ENCODE data around the gene ZNF555.

Gene ZNF555

DNA sequence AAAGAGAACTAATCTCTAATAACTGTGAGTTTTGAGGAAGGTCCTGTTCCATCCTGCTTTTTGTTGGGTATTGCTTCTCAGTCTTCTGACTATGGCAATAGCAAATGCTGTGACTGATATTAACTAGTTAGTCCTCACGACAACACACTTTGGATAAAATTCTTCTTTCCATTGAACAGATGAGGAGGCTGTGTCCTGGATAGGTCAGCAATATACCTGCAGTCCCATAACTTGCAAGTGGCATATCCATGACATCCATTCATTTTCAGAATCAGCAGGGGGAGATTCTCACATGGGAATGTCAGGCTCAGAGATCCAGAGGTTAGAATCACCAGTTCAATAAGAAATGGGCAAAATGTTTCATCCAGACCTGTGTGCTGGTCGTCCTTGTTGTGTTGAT, 14.3 kb upstream of the ZNF555 start:
- no peak for DNase-seq

DNA sequence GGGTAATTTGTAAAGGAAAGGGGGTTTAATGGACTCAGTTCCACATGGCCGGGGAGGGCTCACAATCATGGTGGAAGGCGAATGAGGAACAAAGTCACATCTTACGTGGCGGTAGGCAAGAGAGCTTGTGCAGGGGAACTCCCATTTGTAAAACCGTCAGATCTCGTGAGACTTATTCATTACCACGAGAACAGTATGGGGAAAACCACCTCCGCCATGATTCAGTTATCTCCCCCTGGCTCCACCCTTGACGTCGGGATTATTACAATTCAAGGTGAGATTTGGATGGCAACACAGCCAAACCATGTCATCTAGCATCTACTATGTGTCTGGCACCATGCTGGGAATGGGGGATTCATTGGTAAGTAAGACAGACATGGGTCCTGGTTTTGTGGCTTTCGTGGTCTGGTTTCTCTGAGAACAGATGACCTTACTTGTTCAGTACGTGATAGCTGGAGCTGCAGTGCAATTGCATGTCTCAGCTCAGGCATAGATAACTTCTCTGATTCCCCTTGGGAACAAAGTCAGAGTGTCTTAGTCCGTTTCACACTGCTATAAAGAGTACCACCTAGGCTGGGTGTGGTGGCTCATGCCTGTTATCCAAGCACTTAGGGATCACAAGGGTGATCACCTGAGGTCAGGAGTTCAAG, 13.3 kb upstream of the ZNF555 start:
- no peak for DNase-seq

DNA sequence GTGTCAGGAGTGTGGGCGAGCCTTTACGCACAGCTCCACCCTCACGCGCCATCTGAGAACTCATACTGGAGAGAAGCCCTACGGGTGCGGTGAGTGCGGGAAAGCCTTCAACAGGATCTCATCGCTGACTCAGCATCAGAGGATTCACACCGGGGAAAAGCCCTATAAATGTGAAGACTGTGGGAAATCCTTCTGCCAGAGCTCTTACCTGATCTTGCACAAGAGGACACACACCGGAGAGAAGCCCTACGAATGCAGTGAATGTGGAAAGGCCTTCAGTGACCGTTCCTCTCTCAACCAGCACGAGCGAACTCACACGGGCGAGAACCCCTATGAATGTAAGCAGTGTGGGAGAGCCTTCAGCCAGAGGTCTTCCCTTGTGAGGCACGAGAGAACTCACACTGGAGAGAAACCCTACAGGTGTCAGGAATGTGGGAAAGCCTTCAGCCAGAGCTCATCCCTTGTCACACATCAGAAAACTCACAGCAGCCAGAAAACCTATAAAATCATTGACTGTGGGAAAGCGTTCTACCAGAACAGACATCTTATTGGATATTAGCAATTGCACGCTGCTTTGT, 6.9 kb upstream of the ZNF555 start:
- DNase-seq = no peak

DNA sequence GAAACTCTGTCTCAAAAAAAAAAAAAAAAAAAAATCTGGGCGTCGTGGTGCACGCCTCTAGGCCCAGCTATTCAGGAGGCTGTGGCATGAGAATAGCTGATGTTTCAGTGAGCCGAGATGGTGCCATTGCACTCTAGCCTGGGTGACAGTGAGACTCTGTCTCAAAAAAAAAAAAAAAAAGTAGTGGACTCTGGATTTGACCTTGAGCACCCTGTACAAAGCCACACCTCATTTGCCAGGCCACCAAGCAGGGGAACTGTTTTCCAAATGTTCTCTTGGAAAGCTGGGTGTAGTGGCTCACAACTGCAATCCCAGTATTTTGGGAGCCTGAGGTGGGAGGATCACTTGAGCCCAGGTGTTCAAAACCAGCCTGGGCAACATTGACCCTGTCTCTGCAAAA, 3.8 kb upstream of the ZNF555 start:
- DNase-seq = no peak

DNA sequence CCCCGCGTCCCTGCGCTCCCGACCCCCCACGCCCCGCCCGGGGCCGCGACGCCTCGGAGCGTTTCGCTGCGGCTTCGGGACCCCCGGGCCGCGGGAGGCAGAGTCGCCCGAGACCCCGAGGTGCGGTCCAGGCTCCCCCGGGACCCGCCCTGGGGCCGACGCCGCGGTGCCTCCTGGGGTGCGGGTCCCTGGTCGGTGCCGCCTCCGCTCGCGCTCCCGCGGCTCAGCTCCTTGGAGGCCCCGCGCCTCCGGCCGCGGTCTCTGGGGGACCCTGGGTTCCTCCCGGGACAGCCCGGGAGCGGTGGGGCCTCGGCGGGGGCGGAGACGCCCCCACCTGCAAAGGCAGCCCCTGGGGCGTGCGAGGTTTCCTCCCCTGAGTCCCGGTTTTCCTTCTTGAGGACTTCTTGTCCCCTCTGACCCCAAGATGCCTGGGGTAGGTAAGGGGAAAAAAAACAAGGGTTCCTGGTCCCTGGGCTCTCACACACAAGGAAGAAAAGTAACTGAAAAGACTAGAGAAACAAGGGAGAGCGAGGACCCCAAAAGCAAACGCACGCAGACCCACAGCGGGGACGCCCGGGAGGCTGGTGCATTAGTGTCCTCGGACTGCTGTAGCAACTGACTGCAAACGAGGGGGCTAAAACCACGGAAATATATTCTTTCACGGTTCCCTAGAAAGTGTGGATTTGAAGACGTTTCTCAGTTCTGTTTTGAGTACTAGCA, 740 bp downstream of the ZNF555 start:
- DNase-seq = no peak

DNA sequence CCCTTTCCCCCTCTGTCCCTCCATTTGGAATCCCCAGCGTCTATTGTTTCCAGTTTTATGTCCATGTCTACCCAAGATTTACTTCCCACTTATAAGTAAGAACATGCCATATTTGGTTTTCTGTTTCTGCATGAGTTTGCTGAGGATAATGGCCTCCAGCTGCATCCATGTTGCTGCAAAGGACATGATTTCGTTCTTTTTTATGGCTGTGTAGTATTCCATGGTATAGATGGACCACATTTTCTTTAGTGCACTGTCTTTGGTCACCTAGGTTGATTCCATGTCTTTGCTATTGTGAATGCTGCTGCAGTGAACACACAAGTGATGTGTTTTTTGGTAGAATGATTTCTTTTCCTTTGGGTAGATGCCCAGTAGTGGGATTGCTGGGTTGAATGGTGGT, 3.8 kb downstream of the ZNF555 start:
- DNase-seq = no peak

DNA sequence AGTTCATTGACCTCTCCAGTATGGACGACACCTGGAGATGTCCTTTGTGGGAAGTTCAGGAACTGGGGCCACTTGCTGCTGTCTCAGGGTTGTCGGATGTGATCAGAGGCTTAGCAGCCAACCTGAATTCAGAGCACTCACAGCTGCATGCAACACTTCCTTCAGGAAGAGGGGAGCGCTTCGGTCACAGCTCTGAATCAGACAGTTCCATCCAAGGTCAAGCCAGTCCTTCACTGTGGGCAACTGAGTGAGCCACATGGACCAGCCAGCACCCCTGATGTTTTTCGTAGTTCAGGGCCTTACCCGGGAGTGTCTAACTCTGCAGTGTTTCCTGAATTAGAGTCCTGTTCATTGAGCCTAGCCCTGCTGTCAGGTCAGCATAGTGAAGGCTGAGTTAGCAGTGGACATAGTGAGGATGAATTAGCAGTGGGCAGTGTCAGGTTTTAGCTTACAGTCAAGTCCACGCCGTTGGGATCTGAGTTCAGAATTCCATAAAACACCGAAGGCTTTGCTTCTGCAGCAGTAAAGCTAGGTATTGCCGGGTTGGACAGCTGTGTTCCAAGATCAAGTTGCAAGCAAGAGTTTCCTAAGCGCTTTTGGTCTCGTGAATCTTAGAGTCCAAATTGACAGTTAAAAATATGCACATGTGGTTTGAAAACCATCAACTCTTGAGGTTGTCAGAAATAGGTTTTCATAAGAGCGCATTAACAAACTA, 5.1 kb downstream of the ZNF555 start:
- DNase-seq = no peak

DNA sequence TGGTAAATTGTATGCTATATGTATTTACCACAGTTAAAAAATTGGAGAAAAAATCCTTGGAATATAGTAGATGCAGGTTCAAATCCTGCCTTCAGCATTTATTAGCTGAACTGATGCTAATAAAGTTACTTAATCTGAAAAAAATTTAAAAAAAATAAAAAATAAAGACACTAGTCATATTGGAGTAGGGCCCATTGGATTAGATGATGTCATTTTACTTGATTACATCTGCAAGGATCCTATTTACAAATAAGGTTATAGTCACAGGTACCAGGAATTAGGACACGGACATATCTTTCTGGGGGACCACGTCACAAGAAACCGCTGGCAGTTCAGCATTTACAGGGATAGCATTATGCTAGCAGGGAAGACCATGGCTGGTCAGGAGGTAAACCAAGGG, 6.2 kb downstream of the ZNF555 start:
- no peak for DNase-seq

DNA sequence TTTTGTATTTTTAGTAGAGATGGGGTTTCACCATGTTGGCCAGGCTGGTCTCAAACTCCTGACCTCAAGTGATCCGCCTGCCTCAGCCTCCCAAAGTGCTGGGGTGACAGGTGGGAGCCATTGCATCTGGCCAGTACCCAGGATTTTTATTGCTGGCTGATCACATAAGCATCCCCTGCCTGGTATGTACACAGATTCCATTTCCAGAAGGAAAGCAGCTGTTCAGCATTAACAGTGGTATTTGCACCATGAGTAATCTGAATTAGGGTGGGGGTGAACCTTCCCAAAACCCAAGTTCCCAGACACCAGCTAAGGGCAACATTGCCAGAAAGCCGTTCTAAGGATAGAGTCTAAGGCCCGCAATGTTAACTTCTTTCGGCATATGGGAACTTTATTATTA, 7.3 kb downstream of the ZNF555 start:
- no peak for DNase-seq

DNA sequence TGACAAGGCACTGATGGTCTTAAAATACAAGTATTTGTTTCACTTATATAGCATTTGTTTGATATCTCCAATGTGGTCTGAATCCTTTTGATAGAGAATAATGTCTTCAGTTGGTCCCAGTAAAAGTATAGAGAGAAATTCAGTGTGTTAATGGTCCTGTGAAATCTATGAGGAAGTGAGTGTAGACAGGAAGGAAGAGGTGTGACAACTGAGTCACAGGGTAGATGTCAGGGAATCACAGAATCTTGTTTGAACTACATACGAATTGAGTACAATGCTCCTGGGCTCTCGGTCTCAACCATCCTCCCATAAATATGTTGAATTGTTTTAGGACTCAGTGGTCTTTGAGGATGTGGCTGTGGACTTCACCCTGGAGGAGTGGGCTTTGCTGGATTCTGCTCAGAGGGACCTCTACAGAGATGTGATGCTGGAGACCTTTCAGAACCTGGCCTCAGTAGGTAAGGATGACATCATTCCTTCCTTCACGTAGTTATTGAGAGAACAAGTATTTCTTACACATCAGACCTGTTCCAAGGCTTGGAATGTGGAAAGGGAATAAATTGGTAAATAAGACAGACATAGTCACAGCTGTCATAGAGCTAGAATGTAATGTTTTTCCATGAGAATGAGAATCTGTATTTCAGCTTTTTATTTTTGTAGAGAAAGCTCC, 9.1 kb downstream of the ZNF555 start:
- DNase-seq = no peak

DNA sequence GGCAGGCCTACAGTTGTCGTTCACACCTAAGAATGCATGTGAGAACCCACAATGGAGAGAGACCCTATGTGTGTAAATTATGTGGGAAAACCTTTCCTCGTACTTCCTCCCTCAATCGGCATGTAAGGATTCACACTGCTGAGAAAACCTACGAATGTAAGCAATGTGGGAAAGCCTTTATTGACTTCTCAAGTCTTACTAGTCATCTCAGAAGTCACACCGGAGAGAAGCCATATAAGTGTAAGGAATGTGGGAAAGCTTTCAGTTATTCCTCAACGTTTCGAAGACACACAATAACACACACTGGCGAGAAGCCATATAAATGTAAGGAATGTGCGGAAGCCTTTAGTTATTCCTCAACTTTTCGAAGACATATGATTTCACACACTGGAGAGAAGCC, 11.3 kb downstream of the ZNF555 start:
- DNase-seq = no peak

DNA sequence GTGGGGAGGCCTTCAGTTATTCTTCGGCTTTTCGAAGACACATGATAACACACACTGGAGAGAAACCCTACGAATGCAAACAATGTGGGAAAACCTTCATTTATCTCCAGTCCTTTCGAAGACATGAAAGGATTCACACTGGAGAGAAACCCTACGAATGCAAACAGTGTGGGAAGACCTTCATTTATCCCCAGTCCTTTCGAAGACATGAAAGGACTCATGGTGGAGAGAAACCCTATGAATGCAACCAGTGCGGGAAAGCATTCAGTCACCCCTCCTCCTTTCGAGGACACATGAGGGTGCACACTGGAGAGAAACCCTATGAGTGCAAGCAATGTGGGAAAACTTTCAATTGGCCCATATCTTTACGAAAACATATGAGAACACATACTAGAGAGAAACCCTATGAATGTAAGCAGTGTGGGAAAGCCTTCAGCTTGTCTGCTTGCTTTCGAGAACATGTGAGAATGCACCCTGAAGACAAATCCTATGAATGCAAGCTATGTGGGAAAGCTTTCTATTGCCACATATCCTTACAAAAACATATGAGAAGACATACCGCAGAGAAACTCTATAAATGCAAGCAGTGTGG, 11.8 kb downstream of the ZNF555 start:
- DNase-seq = no peak

DNA sequence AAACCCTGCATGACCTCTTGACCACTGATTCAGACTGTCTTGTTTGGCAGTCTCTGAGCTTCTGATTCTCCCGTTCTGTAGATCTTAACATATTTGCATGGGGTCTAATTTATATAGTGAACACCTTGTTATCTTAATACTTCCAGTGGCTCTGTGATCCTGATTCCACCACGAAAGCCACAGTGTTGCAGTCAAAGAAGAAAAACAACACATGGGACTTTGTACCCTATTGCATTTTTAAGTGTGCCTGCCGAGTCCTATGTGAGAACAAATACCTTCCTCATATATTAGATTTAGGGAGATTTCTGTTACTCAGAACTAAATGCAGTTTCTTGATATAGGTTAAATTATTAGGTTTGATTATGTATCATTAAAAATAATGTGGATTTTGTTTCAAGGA, 13.6 kb downstream of the ZNF555 start:
- no peak for DNase-seq

DNA sequence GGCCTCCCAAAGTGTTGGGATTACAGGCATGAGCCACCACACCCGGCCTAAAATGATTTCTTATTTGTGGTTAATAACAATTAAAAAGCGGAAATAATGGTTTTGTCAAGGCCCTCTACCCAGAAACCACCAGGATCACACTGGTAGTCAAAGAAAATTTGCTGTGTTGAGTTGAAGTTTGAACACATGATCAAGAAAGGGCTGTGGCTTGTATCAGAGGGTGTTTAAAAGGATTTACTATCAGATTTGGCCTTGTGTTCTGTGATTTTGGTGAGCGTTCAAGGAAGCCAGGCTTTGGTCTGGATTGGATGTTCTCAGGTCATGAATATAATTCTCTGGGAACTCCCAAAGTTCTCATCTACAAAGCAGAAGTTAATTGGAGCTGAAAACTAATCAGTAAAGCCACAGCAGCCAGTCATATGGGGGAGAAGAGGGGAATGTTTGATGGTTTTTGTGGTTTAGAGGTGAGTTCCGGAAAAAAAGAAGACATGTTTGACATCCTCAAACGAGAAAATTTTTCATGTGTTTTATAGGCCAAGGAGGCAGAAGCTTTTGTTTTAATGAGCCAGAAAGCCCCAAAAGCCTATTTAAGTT, 15.3 kb downstream of the ZNF555 start:
- no peak for DNase-seq

DNA sequence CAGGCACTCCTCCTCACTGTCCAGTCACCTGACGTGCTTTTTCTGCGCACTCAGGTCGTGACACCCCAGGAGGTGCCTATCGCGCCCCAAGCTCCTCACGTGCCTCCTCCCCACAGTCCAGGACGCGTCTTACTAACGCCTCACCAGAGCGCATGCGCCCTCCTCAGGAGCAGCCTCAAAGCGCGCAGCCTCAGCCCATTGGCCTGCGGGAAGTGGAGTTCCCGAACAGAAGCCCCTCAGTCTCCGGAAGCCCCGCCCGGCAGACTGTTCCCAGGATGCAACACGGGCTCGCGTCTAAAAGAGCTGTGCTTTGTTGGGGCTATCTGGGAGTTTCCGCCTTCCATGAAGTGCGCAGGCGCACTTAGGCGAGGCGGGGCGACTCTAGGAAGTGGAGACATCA, 17.6 kb downstream of the ZNF555 start:
- no peak for DNase-seq

DNA sequence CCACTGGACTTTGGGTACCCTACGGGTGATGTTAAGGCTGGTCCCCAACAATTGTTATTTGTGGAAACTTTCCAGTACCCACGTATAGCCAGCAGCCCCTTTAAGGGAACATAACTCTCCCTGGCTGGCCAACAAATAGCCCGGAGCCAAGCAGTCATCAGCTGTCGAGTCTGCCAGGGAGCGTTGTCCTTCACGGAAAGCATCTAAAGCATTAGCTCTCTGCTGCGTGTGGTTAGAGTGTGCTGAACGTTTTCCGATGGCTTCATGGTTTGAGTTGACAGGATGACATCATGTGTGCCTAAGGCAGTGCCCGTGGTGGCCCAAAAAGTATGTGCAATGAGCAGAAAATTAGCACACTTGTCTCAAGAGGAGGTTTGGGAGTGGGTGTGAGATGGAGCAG, 22.5 kb downstream of the ZNF555 start:
- DNase-seq = no peak

DNA sequence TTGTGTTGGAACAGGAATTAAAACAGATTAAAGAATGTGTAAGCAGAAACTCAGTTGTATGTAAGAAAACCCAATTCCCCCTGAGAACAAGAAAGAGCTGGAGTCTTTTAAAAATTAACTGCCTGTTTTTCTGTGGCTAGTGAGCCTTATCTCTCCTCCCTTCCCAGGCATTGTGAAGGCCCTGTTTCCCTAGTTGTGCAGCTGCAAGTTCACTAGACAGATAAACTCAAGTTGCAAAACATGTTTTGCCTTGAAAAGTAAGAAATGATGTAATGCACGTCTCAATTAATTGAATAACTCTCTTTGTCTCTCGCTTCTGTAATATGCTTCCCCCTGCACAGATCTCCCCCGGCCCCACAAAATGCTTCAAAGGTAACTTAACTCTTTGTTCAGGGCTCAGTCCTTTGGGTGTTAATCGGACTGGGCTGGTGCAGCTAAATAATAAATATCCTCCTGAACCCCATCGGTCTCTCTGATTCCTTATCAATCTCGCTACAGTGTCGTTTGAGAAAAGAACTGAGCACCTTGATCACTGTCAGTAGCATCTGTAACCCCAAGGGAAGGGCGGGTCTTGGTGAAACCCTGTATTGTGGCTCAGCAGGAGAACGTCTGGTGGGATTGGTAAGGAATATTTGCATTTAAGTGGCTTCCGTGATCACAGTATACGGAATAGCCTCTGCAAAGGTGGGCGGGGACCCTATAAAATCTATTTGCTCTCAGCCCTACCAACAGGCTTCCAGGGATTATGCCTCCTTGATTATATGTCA, 24.2 kb downstream of the ZNF555 start:
- no peak for DNase-seq

DNA sequence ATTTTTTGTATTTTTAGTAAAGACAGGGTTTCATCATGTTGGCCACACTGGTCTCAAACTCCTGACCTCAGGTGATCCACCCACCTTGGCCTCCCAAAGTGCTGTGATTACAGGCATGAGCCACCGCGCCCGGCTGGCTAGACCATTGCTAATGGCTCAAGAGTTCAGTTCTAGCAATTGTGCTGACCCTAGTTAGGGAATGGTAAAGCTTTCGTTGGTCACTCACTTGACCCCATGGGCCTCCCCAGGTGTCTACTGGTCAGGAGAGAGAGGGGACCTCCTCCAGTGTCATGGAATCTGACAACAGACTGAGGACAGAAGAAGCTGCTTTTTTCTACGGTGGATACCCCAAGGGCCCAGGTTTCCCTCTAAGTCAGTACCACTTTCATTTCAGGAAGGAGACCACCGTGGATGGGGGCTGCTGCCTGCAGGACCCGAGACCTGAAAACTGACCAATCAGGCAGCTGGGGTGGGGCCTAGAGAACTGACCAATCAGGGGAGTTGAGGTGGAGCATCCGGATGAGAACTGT, 25.3 kb downstream of the ZNF555 start:
- DNase-seq = no peak

DNA sequence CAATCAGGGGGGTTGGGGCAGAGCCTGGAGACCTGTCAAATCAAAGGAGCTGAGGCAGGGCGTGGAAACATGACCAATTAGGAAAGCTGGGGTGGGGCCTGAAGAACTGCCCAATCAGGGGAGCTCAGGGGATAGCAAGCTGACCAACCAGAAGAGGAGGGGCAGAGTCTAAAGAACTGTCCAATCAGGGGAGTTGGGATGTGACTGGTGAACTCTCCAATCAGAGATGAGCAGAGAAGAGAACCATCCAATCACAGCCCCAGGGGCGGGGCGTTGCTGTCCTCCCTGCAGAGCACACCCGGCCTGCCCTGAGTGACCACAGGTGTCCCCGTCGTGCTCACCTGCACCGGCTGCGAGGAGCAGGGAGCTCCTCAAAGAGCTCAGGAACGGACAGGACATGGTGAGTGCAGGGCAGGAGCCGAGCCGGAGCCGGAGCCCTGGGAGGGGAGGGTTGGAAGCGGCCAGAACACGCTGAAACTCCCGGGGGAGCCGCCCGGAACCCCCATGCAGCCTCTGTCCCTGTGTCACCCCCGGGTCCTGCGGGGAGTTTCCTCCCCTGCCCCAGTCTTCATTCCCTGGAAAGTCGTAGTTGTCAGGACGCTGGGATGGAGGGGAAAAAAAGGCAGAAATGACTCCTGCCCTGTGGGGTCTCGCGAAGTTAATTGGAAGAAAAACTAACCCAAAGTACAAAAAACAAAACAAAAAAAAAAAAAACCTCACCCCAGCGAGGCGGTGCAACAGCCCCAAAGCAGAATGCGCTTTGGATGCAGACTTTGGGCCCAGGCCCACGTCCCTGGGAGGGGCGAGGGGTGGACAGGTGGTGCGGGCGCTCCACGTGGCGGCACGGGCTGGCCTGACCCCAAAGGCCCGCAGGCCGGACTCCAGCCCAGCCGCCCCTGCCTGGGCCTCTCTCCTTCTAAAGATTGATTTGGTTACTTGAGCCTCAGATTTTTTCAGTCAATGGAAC, 26.0 kb downstream of the ZNF555 start, which contains the start of gene ZNF556:
Gene ZNF556, plus strand, starts transcription at position 311 of the 967 bp plus-strand sequence. Its CDS starts 87 bp downstream, at position 398.
- DNase-seq = no peak

DNA sequence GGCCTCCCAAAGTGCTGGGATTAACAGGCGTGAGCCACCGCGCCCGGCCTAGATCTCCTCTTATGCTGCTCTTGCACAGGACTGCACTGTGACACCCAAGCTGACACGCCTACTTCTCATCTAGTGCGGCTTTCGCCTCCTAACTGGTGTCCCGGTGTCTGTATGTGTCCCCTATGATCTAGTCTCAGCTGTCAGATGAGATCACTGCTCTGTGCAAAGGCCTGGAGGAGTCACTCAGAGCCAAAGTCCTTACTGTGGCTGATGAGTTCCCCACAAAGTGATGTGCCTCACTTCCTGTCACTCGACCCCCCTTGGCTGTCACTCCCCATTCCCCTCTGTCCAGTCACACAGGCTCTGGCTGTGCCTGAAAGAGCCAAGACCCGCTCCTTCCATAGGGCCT, 28.3 kb downstream of the ZNF555 start:
- no peak for DNase-seq

All from stimulated activated CD4-positive, alpha-beta T cell treated with anti-CD3 and anti-CD28 coated beads, Interleukin-4, amount 100 ng/mL, for 4 hours (primary cell).